Parathyroid adenoma (tissue), 2 donors: ENCODE data around the gene POLD2.

Experiments
- H2AFZ ChIP-seq: fragments of 300-600 bp; sonication (generic); one replicate; pipeline ENCODE4 v1.7.0; 2017; ENCODE audit warnings: antibody characterized with exemption, mild to moderate bottlenecking
- H3K27ac ChIP-seq: fragments of 300-600 bp; sonication (generic); one replicate; pipeline ENCODE4 v1.7.0; 2017
- H3K27me3 ChIP-seq: fragments of 300-600 bp; sonication (generic); one replicate; pipeline ENCODE4 v1.7.0; 2017; ENCODE audit warnings: low read length; ENCODE audit not compliant: control insufficient read depth, insufficient read depth
- H3K36me3 ChIP-seq: fragments of 300-600 bp; sonication (generic); one replicate; pipeline ENCODE4 v1.7.0; 2017; ENCODE audit warnings: low read length; ENCODE audit not compliant: control insufficient read depth, insufficient read depth
- H3K4me1 ChIP-seq: fragments of 300-600 bp; sonication (generic); one replicate; pipeline ENCODE4 v1.7.0; 2017; ENCODE audit warnings: control low read depth
- H3K4me2 ChIP-seq: fragments of 300-600 bp; sonication (generic); one replicate; pipeline ENCODE4 v1.7.0; 2017; ENCODE audit warnings: low read length
- H3K4me3 ChIP-seq: fragments of 300-600 bp; sonication (generic); one replicate; pipeline ENCODE4 v1.7.0; 2017; ENCODE audit warnings: low read depth, low read length
- H3K79me2 ChIP-seq: fragments of 300-600 bp; sonication (generic); one replicate; pipeline ENCODE4 v1.7.0; 2017; ENCODE audit warnings: control low read depth
- H3K9ac ChIP-seq: fragments of 300-600 bp; sonication (generic); one replicate; pipeline ENCODE4 v1.7.0; 2017; ENCODE audit warnings: mild to moderate bottlenecking
- H3K9me3 ChIP-seq: fragments of 300-600 bp; sonication (generic); one replicate; pipeline ENCODE4 v1.7.0; 2017; ENCODE audit warnings: low read length; ENCODE audit not compliant: control insufficient read depth
- CTCF ChIP-seq: fragments of 300-600 bp; sonication (generic); IDR thresholded peaks from one replicate; pipeline ENCODE4 v1.7.0; 2017; ENCODE audit warnings: antibody characterized with exemption, mild to moderate bottlenecking
- donor health status: primary hyperparathyroidism.

POLD2 gene

GRCh38 chr7:44143646-44144250 is 20.4 kb upstream of the POLD2 start:
- no peaks in the 10 kb centered on the region for H3K4me1 ChIP-seq
- H3K36me3 ChIP-seq: no peaks in the 10 kb centered on the region
- H3K27me3 ChIP-seq: no peaks in the 10 kb centered on the region
- H3K4me3 ChIP-seq: no peak overlapping the region
- no peak overlapping the region for H2AFZ ChIP-seq
- H3K9me3 ChIP-seq: no peaks in the 10 kb centered on the region
- no peak overlapping the region for H3K9ac ChIP-seq
- H3K79me2 ChIP-seq: no peaks in the 10 kb centered on the region
- TF ChIP-seq CTCF: no peak
- no peak overlapping the region for H3K27ac ChIP-seq
- H3K4me2 ChIP-seq: no peak overlapping the region

GRCh38 chr7:44142028-44142427 is 18.7 kb upstream of the POLD2 start:
- H3K4me2 ChIP-seq: no peak overlapping the region
- H3K4me3 ChIP-seq: no peak overlapping the region
- no peak overlapping the region for H3K9ac ChIP-seq
- no peaks in the 10 kb centered on the region for H3K4me1 ChIP-seq
- no peak overlapping the region for H3K27ac ChIP-seq
- H2AFZ ChIP-seq: no peak overlapping the region
- H3K36me3 ChIP-seq: no peaks in the 10 kb centered on the region
- H3K9me3 ChIP-seq: no peaks in the 10 kb centered on the region
- H3K79me2 ChIP-seq: no peaks in the 10 kb centered on the region
- no peak for TF ChIP-seq CTCF
- no peaks in the 10 kb centered on the region for H3K27me3 ChIP-seq

- no peaks in the 10 kb centered on the region for H3K9me3 ChIP-seq
- H3K36me3 ChIP-seq: no peaks in the 10 kb centered on the region
- TF ChIP-seq CTCF: no peak
- no peak within 1 kb of the TSS for H3K4me2 ChIP-seq
- no peak within 1 kb of the TSS for H3K27ac ChIP-seq
- H3K4me1 ChIP-seq: no peaks in the 10 kb centered on the region
- H2AFZ ChIP-seq: no peak within 1 kb of the TSS
- no peaks in the 10 kb centered on the region for H3K27me3 ChIP-seq
- H3K4me3 ChIP-seq: no peak within 1 kb of the TSS
- H3K9ac ChIP-seq: no peak within 1 kb of the TSS
- no peaks in the 10 kb centered on the region for H3K79me2 ChIP-seq
Observed at GRCh38 chr7:44141221-44141850, 18.0 kb upstream of the POLD2 start, which contains the start of gene MYL7. Gene MYL7, minus strand, starts transcription at chr7:44141332. Its CDS starts 27 bp downstream, at chr7:44141305.

- no peak overlapping the region for H2AFZ ChIP-seq
- H3K4me3 ChIP-seq: no peak overlapping the region
- H3K9ac ChIP-seq: no peak overlapping the region
- no peaks in the 10 kb centered on the region for H3K27me3 ChIP-seq
- no peak overlapping the region for H3K27ac ChIP-seq
- no peaks in the 10 kb centered on the region for H3K79me2 ChIP-seq
- H3K36me3 ChIP-seq: no peaks in the 10 kb centered on the region
- TF ChIP-seq CTCF: no peak
- no peaks in the 10 kb centered on the region for H3K4me1 ChIP-seq
- H3K4me2 ChIP-seq: no peak overlapping the region
- no peaks in the 10 kb centered on the region for H3K9me3 ChIP-seq
Observed at GRCh38 chr7:44140341-44140740, 17.0 kb upstream of the POLD2 start.
